HG03342 (cell line): ENCODE measurements around the gene ANKHD1.

Source experiments
- ATAC-seq: cut with Tn5 transposase; IDR thresholded peaks from one replicate; pipeline ENCODE4 v1.9.1; 2021; ENCODE audit warnings: mild to moderate bottlenecking, moderate library complexity; ENCODE audit not compliant: unreplicated experiment

The ANKHD1 gene

DNA sequence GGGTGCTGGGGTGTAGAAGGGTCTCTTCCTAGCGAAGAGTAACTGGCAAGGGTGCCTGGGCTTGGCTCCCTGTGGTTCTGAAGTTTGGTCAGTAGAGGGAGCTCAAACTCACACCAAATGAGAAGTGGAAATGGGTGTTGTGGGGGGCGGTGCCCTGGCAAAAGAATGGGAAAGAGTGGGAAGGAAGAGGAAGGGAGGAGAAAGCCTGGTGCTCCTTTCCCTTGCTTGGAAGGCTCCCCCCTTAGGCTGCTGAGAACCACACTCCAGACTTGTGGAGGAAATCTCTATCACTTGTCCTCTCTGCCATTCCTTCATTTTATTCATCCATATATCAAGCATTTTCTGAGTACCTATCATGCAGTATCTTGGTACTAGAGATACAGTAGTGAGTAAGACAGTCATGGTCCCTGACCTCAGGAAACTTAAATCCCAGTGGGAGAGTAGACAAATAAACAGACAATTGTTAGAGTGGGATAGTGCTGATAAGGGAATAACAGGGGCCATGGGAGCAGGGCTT is 28.6 kb upstream of the ANKHD1 start:
- no peak for ATAC-seq

DNA sequence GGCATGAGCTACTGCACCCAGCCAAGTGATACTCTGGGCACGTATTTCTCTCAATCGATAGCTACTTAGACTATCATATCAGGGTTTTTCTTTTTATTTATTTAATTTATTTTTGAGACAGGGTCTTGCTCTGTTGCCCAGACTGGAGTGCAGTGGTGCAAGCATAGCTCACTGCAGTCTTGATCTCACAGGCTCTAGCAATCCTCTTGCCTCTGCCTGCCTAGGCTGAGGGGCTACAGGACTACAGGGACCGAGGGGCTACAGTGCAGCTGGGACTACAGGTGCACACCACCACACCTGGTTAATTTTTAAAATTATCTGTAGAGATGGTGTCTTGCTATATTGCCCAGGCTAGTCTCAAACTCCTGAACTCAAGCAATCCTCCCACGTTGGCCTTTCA is 20.3 kb upstream of the ANKHD1 start:
- ATAC-seq, result no peak

DNA sequence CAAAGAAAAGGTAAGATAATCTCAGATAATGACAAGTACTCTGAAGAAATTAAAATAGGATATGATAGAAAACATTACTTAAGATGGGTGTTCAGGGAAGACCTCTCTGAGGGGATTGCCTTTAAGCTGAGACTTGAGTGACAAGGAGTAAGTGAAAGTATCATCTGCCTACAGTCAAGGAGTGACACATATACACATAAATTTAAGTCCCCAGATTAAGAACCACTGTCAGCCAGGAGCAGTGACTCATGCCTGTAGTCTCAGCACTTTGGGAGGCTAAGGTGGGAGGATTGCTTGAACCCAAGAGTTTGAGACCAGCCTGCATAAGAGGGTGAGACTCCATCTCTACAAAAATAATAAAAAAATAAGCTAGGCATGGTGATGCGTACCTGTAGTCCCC is 19.7 kb upstream of the ANKHD1 start:
- ATAC-seq, result no peak

GRCh38 chr5:140382866-140383265 is 18.8 kb upstream of the ANKHD1 start:
- no peak for ATAC-seq

- ATAC-seq, result no peak
These were observed 18.3 kb upstream of the ANKHD1 start for GRCh38 chr5:140383300-140383699.

- ATAC-seq, result no peak
These were observed 13.6 kb upstream of the ANKHD1 start for GRCh38 chr5:140388052-140388451.

GRCh38 chr5:140391312-140391711 is 10.3 kb upstream of the ANKHD1 start:
- no peak for ATAC-seq

DNA sequence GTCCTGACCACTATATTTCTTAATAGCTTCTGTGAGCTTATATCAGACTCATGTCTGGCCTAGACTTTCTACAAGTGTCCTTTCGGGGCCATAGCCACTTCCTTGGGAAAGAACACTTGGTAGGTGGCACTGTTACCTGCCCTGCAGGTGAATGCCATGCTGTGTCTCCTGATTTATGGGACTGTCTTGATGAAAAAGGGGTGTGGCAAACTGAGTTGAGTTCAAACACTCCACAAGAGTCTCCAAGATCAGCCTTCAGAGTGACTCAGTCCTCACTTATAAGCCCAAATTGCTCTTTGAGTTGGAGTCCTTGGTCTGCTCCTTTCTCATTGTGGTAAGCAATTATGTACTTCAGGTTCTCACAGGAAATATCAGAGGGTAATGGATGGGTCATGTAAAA is 9.9 kb upstream of the ANKHD1 start:
- ATAC-seq, result no peak

GRCh38 chr5:140393738-140394137 is 7.9 kb upstream of the ANKHD1 start:
- no peak for ATAC-seq

DNA sequence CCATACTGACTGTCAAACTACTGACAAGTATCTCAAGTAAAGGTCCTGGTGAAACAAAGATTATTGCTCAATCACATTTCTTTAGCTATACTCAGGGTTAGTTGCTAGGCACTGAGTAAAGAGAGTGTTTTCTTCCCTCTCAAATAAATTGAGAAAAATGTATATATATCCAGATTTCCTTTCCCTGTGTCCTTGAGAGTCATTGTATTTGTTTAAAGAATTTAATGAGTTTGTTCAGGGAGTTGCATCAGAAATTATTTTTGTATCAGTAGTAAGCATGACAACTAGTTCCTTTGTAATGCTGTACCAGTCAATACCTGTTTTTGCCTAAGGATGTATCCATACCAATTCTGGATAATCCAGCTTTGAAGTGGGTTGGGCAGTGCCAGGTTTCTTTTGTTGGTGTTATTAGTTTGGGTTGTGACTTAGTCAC is 3.2 kb upstream of the ANKHD1 start:
- ATAC-seq, result no peak

DNA sequence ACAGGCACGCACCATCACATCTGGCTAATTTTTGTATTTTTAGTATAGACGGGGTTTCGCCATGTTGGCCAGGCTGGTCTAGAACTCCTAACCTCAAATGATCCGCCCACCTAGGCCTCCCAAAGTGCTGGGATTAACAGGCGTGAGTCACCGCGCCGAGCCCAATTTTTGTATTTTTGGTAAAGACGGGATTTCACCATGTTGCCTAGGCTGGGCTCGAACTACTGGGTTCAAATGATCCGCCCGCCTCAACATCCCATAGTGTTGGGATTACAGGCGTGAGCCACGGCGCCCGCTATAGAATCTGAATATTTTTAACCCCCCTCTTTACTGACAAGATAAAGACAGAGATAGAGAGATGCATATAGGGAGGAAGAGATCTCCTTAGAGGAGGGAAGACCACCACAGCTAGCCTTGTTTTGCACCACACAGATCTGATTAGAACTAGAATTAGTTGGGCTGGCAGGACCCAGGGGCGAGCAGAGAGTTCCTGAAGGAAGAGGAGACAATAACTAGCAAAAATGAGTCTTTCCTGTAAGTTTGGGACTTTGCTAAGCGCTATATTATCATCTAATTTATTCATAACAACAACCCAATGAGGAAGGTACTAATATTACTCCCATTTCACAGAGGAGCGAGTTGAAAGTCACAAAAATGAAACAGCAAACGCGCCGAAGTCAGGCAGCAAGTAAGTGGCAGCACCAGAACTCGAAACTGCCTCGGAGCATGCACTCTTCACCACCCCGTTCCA is 1.5 kb upstream of the ANKHD1 start:
- peak; percentile 0 for ATAC-seq

GRCh38 chr5:140400730-140401361 is 787 bp upstream of the ANKHD1 start:
- peak; percentile 65 for ATAC-seq

DNA sequence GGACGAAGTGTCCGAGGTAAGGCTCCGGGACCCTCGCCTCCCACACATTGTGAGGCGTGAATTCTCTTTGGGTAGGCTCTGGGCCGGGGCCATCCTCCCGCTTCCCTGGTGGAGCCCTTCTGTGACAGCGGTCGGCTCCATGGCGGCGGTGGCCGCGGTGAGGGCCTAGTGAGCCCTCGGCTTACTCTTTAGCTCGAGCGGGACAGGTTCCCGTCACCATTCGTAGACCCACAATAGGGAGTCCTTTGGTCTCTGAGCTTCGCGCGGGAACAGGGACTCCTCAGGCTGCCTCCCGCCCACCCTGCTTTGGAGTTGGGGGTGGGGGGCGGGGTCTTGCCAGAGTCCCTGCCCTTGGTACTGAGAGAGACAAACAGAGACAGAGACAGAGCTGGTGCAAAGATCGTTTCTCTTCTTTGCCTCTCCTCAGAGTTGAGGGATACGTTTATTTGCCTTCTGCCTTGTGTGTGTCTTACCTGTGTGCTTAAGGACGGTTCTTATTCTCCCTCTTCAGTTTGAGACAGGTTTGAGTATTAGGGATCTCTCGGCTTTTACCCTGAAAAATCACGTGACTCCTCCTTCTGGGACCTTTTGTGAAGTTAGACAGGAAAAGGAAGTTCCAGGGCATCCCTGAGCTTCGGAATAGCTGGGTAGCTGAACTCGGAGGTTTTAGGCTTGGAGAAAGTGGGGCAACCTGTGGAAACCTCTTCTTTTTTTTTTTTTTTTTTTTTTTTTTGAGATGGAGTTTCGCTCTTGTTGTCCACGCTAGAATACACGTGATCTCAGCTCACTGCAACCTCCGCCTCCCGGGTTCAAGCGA is 833 bp downstream of the ANKHD1 start:
- no peak for ATAC-seq

- ATAC-seq, result no peak
These were observed 2.0 kb downstream of the ANKHD1 start for GRCh38 chr5:140403613-140404012.

DNA sequence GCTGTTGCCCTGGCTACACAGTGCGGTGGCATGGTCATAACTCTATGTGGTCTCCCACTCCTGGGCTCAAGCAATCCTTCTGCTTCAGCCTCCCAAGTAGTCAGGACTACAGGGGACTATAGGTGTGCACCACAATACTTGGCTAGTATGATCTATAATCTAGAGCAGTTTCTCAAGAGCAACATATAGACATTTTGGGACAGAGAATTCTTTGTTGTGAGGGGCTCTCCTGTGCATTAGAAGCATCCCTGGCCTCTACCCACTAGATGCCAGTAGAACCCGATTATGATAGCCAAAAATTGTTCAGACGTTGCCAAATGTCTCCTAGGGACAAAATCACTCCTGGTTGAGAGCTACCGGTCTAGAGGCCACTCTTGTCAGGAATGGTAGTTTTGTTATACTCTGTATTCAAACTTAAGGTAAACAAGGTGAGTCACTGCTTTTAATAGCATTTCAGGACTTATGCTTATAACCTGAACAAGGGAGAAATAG is 7.2 kb downstream of the ANKHD1 start:
- no peak for ATAC-seq

GRCh38 chr5:140413230-140413629 is 11.6 kb downstream of the ANKHD1 start:
- no peak for ATAC-seq

GRCh38 chr5:140417235-140417634 is 15.6 kb downstream of the ANKHD1 start:
- ATAC-seq, result no peak

- no peak for ATAC-seq
These were observed 17.4 kb downstream of the ANKHD1 start for GRCh38 chr5:140418862-140419520.

DNA sequence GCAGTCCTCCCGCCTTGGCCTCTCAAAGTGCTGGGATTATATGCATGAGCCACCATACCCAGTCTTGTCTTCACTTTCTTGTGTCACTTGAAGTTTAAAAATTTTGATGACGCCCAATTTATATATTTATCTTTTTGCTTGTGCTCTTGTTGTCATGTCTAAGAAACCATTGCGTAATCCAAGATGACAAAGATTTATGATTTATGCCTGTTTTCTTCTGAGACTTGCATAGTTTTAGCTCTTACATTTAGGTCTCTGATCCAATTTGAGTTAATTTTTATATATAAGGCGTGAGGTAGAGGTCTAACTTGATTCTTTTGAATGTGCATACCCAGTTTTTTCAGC is 18.6 kb downstream of the ANKHD1 start:
- ATAC-seq, result no peak

- no peak for ATAC-seq
These were observed 19.2 kb downstream of the ANKHD1 start for GRCh38 chr5:140420665-140421361.
